ENCODE results near the gene ACSS1. TPM values are rescaled to one million over a fixed set of nuclear protein-coding genes. Genes with fewer than 3 reads are reported as not detected.

The ACSS1 gene
- total RNA-seq, 1 donor from 2014 or later = 1.8 TPM

DNA sequence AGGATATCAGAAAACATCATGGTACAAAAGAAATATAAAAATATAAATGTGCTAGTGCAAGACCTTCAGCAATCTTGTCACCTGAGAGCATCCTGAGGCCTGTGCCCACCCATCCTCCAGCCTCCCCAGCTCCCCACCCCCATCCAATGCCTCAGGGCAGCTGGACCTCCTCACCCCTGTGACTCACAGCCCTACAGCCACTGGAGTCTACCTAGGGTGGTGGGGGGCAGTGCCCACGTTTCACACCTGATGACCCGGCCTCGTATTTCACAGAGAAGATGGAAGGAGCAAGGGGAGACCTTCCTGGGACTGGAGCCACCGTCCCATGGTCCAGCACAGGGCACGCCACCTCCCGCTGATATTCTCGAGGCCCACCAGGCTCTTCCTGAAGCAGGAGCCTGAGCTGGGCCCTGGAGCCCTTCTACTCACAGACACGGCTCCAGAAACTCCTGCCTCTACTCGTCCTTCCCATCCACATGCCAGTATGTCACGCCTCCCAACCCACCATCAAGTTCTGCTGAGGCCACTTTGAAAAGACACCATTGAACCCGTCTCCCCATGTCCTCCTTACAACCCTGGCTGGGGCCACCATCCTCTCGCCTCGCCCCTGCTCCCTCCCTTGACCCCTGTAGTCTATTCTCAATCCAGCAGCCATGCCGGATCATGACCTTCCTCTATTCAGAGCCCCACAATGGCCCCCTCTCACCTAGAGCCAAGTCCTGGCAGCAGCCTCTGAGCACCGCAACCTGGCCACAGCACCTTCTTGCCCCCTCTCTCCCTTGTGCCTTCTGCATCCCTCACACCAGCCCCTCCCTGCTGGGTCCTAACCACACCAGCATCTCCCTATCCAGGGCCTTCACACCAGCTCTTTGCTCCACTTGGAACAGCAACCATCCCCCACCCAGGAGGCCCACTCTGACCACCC lies 78.6 kb downstream of the ACSS1 start:
- Histone ChIP-seq H3K4me3 (ENCODE audit: low read depth, low read length) (no peak overlapping the region), H3K36me3 (ENCODE audit: control insufficient read depth, insufficient read depth, low read length) (peaks cover 15% of the 10 kb centered on the region), H3K27me3 (ENCODE audit: control insufficient read depth, insufficient read depth, low read length) (no peaks in the 10 kb centered on the region)
- FAIRE-seq = no peak
- no peak for TF ChIP-seq CTCF (IDR thresholded peaks at IDR 0.05; ENCODE audit: insufficient read depth, low read length, severe bottlenecking)
- DNase-seq (ENCODE audit: low read depth) = no peak

- DNase-seq (ENCODE audit: low read depth) = no peak
- TF ChIP-seq CTCF (IDR thresholded peaks at IDR 0.05; ENCODE audit: insufficient read depth, low read length, severe bottlenecking) = no peak
- peaks cover 14% of the 10 kb centered on the region for H3K36me3 ChIP-seq (ENCODE audit: control insufficient read depth, insufficient read depth, low read length)
- FAIRE-seq = no peak
- H3K4me3 ChIP-seq (ENCODE audit: low read depth, low read length) = no peak overlapping the region
- H3K27me3 ChIP-seq (ENCODE audit: control insufficient read depth, insufficient read depth, low read length) = no peaks in the 10 kb centered on the region
Observed at GRCh38 chr20:24978513-24978912, 79.4 kb downstream of the ACSS1 start.

- peaks cover 17% of the 10 kb centered on the region for H3K36me3 ChIP-seq (ENCODE audit: control insufficient read depth, insufficient read depth, low read length)
- TF ChIP-seq CTCF (IDR thresholded peaks at IDR 0.05; ENCODE audit: insufficient read depth, low read length, severe bottlenecking) = no peak
- no peak for FAIRE-seq
- H3K27me3 ChIP-seq (ENCODE audit: control insufficient read depth, insufficient read depth, low read length) = no peaks in the 10 kb centered on the region
- H3K4me3 ChIP-seq (ENCODE audit: low read depth, low read length) = no peak overlapping the region
- DNase-seq (ENCODE audit: low read depth) = no peak
Observed at GRCh38 chr20:24977797-24978196, 80.1 kb downstream of the ACSS1 start.

DNA sequence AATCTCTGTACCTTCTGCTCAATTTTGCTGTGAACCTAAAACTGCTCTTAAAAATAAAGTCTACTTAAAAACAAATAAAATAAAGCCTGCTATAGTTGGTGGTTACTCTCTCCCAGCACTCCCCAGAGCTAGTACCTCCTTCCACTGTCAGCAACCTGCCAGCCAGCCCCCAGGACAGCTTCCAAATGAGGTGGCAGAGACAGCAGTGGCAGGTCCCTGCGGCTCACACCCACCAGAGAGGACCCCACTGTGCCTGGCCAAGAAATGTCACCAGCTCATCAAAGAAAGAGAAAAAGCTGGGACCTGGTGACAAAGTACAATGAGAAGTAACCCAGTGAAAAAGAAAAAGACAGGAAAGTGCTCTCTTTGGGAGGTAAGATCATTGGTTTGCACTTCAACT lies 80.6 kb downstream of the ACSS1 start:
- Histone ChIP-seq H3K27me3 (ENCODE audit: control insufficient read depth, insufficient read depth, low read length) (no peaks in the 10 kb centered on the region), H3K4me3 (ENCODE audit: low read depth, low read length) (no peak overlapping the region), H3K36me3 (ENCODE audit: control insufficient read depth, insufficient read depth, low read length) (peaks cover 19% of the 10 kb centered on the region)
- FAIRE-seq (no peak), DNase-seq (ENCODE audit: low read depth) (no peak)
- TF ChIP-seq CTCF (IDR thresholded peaks at IDR 0.05; ENCODE audit: insufficient read depth, low read length, severe bottlenecking) = no peak

GRCh38 chr20:24972341-24972740 lies 85.6 kb downstream of the ACSS1 start:
- Histone ChIP-seq H3K27me3 (ENCODE audit: control insufficient read depth, insufficient read depth, low read length) (no peaks in the 10 kb centered on the region), H3K36me3 (ENCODE audit: control insufficient read depth, insufficient read depth, low read length) (peaks cover 30% of the 10 kb centered on the region), H3K4me3 (ENCODE audit: low read depth, low read length) (no peak overlapping the region)
- no peak for TF ChIP-seq CTCF (IDR thresholded peaks at IDR 0.05; ENCODE audit: insufficient read depth, low read length, severe bottlenecking)
- DNase-seq (ENCODE audit: low read depth) (no peak), FAIRE-seq (peak; percentile 80)

Measured in bronchial epithelial cell (primary cell).